HepG2 (cell line): Measurements from ENCODE around the gene RASGRP1. TPM values are rescaled to one million over a fixed set of nuclear protein-coding genes. Genes with fewer than 3 reads are reported as not detected.

Experiments used
- ATAC-seq: fragments of 200-7000 bp; cut with Tn5 transposase; 3 replicates; pipeline ENCODE4 v1.9.1; 2020; ENCODE audit warnings: mild to moderate bottlenecking, moderate library complexity
- BruUV-seq: library from RNA; stranded (reverse); fragments of 400-500 nt; replicated peaks from 2 replicates; lab custom pipeline; 2021; lab: Mats Ljungman, UMichigan
- CTCF ChIA-PET: fragments of 300-600 bp; formaldehyde crosslinking; extraction: SDS; loops from one replicate; lab custom pipeline; 2021; ENCODE audit warnings: low total read pairs, inconsistent platforms, low intra/inter-chr PET ratio; lab: Yijun Ruan, JAX
- POLR2A ChIA-PET: fragments of 350-600 bp; sonication (Branson Sonifier 250); formaldehyde crosslinking; loops from one replicate; lab custom pipeline; 2020; ENCODE audit warnings: antibody characterized with exemption, inconsistent platforms; lab: Yijun Ruan, JAX
- DNase-seq: peaks from one replicate; pipeline ENCODE4 v3.0.0-alpha.2; 2015; ENCODE audit warnings: low spot score
- FAIRE-seq: peaks from 3 replicates; lab custom pipeline; 2011; peaks lifted over from hg19 to GRCh38; lab: Jason Lieb, UNC
- H2AFZ ChIP-seq: one replicate; pipeline ENCODE4 v1.6.1; 2011; ENCODE audit warnings: low read length, inconsistent platforms
- H3K27ac ChIP-seq: fragments of 300-600 bp; 3 replicates; pipeline ENCODE4 v1.8.0; 2011; ENCODE audit warnings: mixed run types, mild to moderate bottlenecking, mixed read lengths, low read length, inconsistent platforms; ENCODE audit not compliant: insufficient read depth; ENCODE audit errors: extremely low read length
- H3K27me3 ChIP-seq, 2 experiments: fragments of 200-600 bp in 1 of 2; 2 replicates in 1 of 2; 3 replicates in 1 of 2; pipeline versions ENCODE4 v1.6.0 to v1.8.0; 2011; ENCODE audit warnings: low read length in 2 of 2, mild to moderate bottlenecking in 2 of 2, moderate library complexity in 2 of 2, inconsistent platforms in 1 of 2; ENCODE audit not compliant: insufficient read depth in 2 of 2, control insufficient read depth in 1 of 2
- H3K36me3 ChIP-seq, 2 experiments: fragments of 200-600 bp in 1 of 2; replicated peaks in 1 of 2; 2 replicates in 1 of 2; 3 replicates in 1 of 2; pipeline versions ENCODE4 v1.5.1 to v1.8.0; 2011; ENCODE audit warnings: low read length in 2 of 2, inconsistent platforms in 1 of 2; ENCODE audit not compliant: insufficient read depth in 2 of 2, control insufficient read depth in 1 of 2
- H3K4me1 ChIP-seq: 2 replicates; pipeline ENCODE4 v1.5.1; 2012; ENCODE audit warnings: low read length, inconsistent platforms; ENCODE audit not compliant: insufficient read depth
- H3K4me2 ChIP-seq: 2 replicates; pipeline ENCODE4 v1.6.0; 2011; ENCODE audit warnings: low read depth, low read length, inconsistent platforms
- H3K4me3 ChIP-seq, 3 experiments: fragments of 200-600 bp in 1 of 3; sonication (generic), shearing (Covaris generic) in 1 of 3; replicated peaks in 1 of 3; 2 replicates each; pipeline ENCODE4 v1.5.1; 2011 to 2016; ENCODE audit warnings: low read length in 3 of 3, inconsistent platforms in 2 of 3, low read depth in 2 of 3, mild to moderate bottlenecking in 2 of 3, control low read depth in 1 of 3, mixed read lengths in 1 of 3; ENCODE audit not compliant: insufficient read depth in 1 of 3
- H3K79me2 ChIP-seq: one replicate; pipeline ENCODE4 v1.6.1; 2011; ENCODE audit warnings: low read length, inconsistent platforms; ENCODE audit not compliant: insufficient read depth
- H3K9ac ChIP-seq: 2 replicates; pipeline ENCODE4 v1.6.0; 2011; ENCODE audit warnings: mild to moderate bottlenecking, low read depth, low read length, inconsistent platforms; ENCODE audit not compliant: insufficient read depth
- H3K9me3 ChIP-seq: 2 replicates; pipeline ENCODE4 v1.5.1; 2012; ENCODE audit warnings: mild to moderate bottlenecking, low read length
- H4K20me1 ChIP-seq: 2 replicates; pipeline ENCODE4 v1.6.0; 2011; ENCODE audit warnings: inconsistent platforms, mild to moderate bottlenecking, low read length, moderate library complexity; ENCODE audit not compliant: insufficient read depth
- AGO1 ChIP-seq: fragments of 200-400 bp; formaldehyde crosslinking; IDR thresholded peaks from 2 replicates; pipeline ENCODE4 v1.6.1; 2017; ENCODE audit warnings: mild to moderate bottlenecking, low read depth, low read length, moderate library complexity; ENCODE audit not compliant: poor library complexity, severe bottlenecking
- BORCS8-MEF2B ChIP-seq: sonication (generic); formaldehyde crosslinking; IDR thresholded peaks from 2 replicates; pipeline ENCODE4 v1.8.0; 2022; ENCODE audit warnings: mild to moderate bottlenecking, missing genetic modification reagents
- ETV5 ChIP-seq: IDR thresholded peaks from 2 replicates; pipeline ENCODE4 v1.6.1; 2018; ENCODE audit warnings: missing biosample characterization, missing genetic modification reagents, inconsistent platforms, borderline replicate concordance
- HNF4G ChIP-seq, 2 experiments: sonication (generic) in 1 of 2; formaldehyde crosslinking in 1 of 2; IDR thresholded peaks; 2 replicates each; pipeline versions ENCODE4 v1.4.0 to v1.6.1; 2011 to 2020; ENCODE audit warnings: borderline replicate concordance in 2 of 2, low read depth in 2 of 2, mild to moderate bottlenecking in 2 of 2, low read length in 1 of 2, missing genetic modification reagents in 1 of 2, moderate library complexity in 1 of 2
- HOXA5 ChIP-seq: sonication (generic); formaldehyde crosslinking; IDR thresholded peaks from 2 replicates; pipeline ENCODE4 v1.4.0; 2020; ENCODE audit warnings: missing genetic modification reagents
- KLF12 ChIP-seq: sonication (generic); formaldehyde crosslinking; IDR thresholded peaks from 2 replicates; pipeline ENCODE4 v1.4.0; 2020; ENCODE audit warnings: missing genetic modification reagents, borderline replicate concordance
- MED1 ChIP-seq: sonication (generic); formaldehyde crosslinking; IDR thresholded peaks from 2 replicates; pipeline ENCODE4 v1.4.0; 2020; ENCODE audit warnings: missing genetic modification reagents
- NR1H2 ChIP-seq: sonication (generic); formaldehyde crosslinking; IDR thresholded peaks from 2 replicates; pipeline ENCODE4 v1.8.1; 2022; ENCODE audit warnings: low read depth, missing genetic modification reagents, borderline replicate concordance
- POLR2A ChIP-seq, 2 experiments: IDR thresholded peaks; 2 replicates each; pipeline ENCODE4 v1.6.1; 2011; ENCODE audit warnings: low read depth in 2 of 2, low read length in 2 of 2, mild to moderate bottlenecking in 1 of 2, moderate library complexity in 1 of 2; ENCODE audit not compliant: insufficient read depth in 1 of 2
- SP1 ChIP-seq, 2 experiments: fragments of 450-650 bp in 1 of 2; sonication (generic) in 1 of 2; formaldehyde crosslinking in 1 of 2; IDR thresholded peaks; 2 replicates each; pipeline versions ENCODE4 v1.4.0 to v1.6.1; 2016 to 2020; ENCODE audit warnings: missing genetic modification reagents in 1 of 2
- TOPORS ChIP-seq: sonication (generic); formaldehyde crosslinking; IDR thresholded peaks from 2 replicates; pipeline ENCODE4 v1.8.0; 2023; ENCODE audit warnings: mild to moderate bottlenecking, missing genetic modification reagents
- ZNF225 ChIP-seq: sonication (generic); formaldehyde crosslinking; IDR thresholded peaks from 2 replicates; pipeline ENCODE4 v1.4.0; 2020; ENCODE audit warnings: mild to moderate bottlenecking, missing genetic modification reagents
- ZNF530 ChIP-seq: sonication (generic); formaldehyde crosslinking; IDR thresholded peaks from 2 replicates; pipeline ENCODE4 v1.5.0; 2020; ENCODE audit warnings: low read depth, mild to moderate bottlenecking, missing genetic modification reagents
- ZNF747 ChIP-seq: sonication (generic); formaldehyde crosslinking; IDR thresholded peaks from 2 replicates; pipeline ENCODE4 v1.8.1; 2023; ENCODE audit warnings: missing genetic modification reagents, mild to moderate bottlenecking, borderline replicate concordance
- ZNF773 ChIP-seq: sonication (generic); formaldehyde crosslinking; IDR thresholded peaks from 2 replicates; pipeline ENCODE4 v1.4.0; 2020; ENCODE audit warnings: missing genetic modification reagents, borderline replicate concordance
- ZNF776 ChIP-seq: sonication (generic); formaldehyde crosslinking; IDR thresholded peaks from 2 replicates; pipeline ENCODE4 v1.4.0; 2020; ENCODE audit warnings: mild to moderate bottlenecking, missing genetic modification reagents
- ZNF841 ChIP-seq: sonication (generic); formaldehyde crosslinking; IDR thresholded peaks from 2 replicates; pipeline ENCODE4 v1.8.1; 2023; ENCODE audit warnings: missing genetic modification reagents, borderline replicate concordance
- ZZZ3 ChIP-seq: sonication (generic); formaldehyde crosslinking; IDR thresholded peaks from 2 replicates; pipeline ENCODE4 v1.4.0; 2020; ENCODE audit warnings: missing genetic modification reagents, mild to moderate bottlenecking, borderline replicate concordance
- WGBS: methylation state at CpG from one replicate; pipeline ENCODE4 v1.1.6; 2017; ENCODE audit warnings: low lambda C conversion rate; 5-methylcytosine and 5-hydroxymethylcytosine counted together
- in situ Hi-C: cut with HindIII; loops from 2 replicates; pipeline ENCODE4 v1.10.0; 2017; ENCODE audit warnings: low pct_unique_long_range_greater_than_20kb; ENCODE audit not compliant: extremely low pct_ligation_motif_present
- intact Hi-C: fragments of 100-400 bp; cut with micrococcal nuclease; formaldehyde crosslinking; loops from one replicate; pipeline ENCODE4 v1.10.0; 2022; ENCODE audit not compliant: unreplicated experiment
- polyA plus RNA-seq, 8 experiments: library from polyadenylated mRNA; depleted of rRNA in 3 of 8; stranded (reverse) in 7 of 8; unstranded in 1 of 8; fragments of >200 nt; fragmentation: Illumina TruSeq in 4 of 8; extraction: Trizol in 4 of 8; gene quantifications; 2 replicates each; pipeline versions ENCODE4 v1.2.1 to v1.2.3, GENCODE V29; 2011 to 2016; ENCODE audit warnings: low read depth in 4 of 8, missing spikeins in 1 of 8, mixed read lengths in 1 of 8; ENCODE audit not compliant: insufficient read depth in 1 of 8
- total RNA-seq, 5 experiments: library from RNA; depleted of rRNA; stranded (reverse); fragments of >200 nt; fragmentation: Illumina TruSeq; extraction: Trizol; gene quantifications; 2 replicates each; pipeline ENCODE4 v1.2.3, GENCODE V29; 2016; ENCODE audit warnings: low read depth in 1 of 5
- TF ChIP-seq, protein P1 (sequence below): sonication (generic); formaldehyde crosslinking; IDR thresholded peaks from 2 replicates; pipeline ENCODE4 v1.8.0; 2022; ENCODE audit warnings: low read depth, missing genetic modification reagents

The RASGRP1 gene
- total and polyA plus RNA-seq, 2 of the 13 experiments (the other 11 are each of a cell fraction or from before 2014, with no cell fraction given) = 0.07 TPM; not detected in 1

DNA sequence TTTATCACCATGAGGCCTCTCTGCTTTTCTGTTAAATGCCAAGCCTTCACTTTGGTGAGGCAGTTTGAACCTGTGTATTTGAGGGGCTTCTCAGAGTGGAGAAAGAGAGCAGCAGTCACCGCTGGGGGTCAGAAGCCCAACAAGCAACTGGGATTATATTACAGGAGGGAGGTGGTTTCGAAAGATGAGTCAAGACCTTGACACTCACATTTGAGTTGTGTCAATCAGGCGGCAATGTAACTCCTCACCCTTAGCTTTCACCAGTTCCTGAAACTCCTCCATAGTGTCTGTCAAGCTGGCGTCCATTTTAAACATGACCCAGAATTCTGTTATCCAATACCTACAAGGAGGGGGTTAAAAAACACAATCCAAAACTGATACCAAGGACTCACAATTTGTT lies 46.5 kb downstream of the RASGRP1 start:
- DNase-seq (no peak), ATAC-seq (no peak), FAIRE-seq (no peak)
- Histone ChIP-seq H3K9me3 (no peaks in the 10 kb centered on the region), H3K9ac (no peak overlapping the region), H3K4me1 (no peaks in the 10 kb centered on the region), H3K79me2 (no peaks in the 10 kb centered on the region), H3K27me3 (peaks cover 0 to 5% of the 10 kb centered on the region in 2 experiments; a peak in 2 of 5 replicates), H3K27ac (no peak overlapping the region), H3K4me3 (no peak overlapping the region), H3K4me2 (no peak overlapping the region), H2AFZ (no peak overlapping the region), H4K20me1 (no peaks in the 10 kb centered on the region), H3K36me3 (no peaks in the 10 kb centered on the region)
- no peak for TF ChIP-seq SP1 (IDR thresholded peaks at IDR 0.05)
- TF ChIP-seq SP1 (CRISPR knock-in tag; IDR thresholded peaks at IDR 0.05) = no peak
- TF ChIP-seq ZNF530 (CRISPR knock-in tag) = no peak
- no peak for TF ChIP-seq BORCS8-MEF2B
- TF ChIP-seq POLR2A (IDR thresholded peaks at IDR 0.05; ENCODE audit: insufficient read depth in 1 of 2, low read depth in 2 of 2, low read length in 2 of 2) = no peak
- no peak for TF ChIP-seq ZNF841 (CRISPR knock-in tag)
- TF ChIP-seq KLF12 = no peak
- ChIA-PET POLR2A (no interaction called here), CTCF (no interaction called here)
- BruUV-seq = no TSS peak
- 16% methylated on average over 4 of the region's 4 CpGs for WGBS
- in situ Hi-C loops (no loop called here), intact Hi-C loops (no loop called here)

DNA sequence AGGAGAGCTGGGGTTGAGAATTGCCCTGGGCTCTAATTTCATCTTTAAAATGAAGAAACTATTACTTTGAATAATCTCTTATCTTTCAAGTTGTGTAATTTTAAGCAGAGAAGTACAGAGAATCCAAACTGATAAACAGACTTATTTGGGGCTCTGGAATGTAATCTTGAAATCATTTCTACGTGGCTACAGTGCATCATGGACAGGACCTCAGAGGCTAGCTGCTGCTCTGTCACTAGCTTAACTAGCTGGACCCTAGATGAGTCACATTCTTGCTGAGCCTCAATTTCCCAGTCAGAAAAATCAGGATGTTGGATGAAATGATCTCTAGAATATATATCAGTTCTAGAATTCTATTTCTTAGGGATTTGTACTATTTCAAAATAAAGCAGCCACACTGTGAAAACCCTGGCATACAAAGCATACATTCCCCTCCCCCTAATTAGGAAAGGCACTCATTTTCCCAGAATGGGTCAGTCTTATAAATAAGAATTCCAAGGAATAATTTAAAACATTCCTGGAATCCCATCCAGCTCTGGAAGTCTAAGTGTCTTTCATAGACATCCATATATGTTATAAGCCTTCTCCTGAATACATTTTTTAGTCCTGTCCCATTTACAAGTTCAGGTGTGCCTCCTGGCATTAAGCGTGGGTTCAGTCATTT lies 47.2 kb downstream of the RASGRP1 start:
- no peak for ATAC-seq
- Histone ChIP-seq H4K20me1 (no peaks in the 10 kb centered on the region), H3K4me3 (no peak overlapping the region), H3K4me2 (no peak overlapping the region), H3K9me3 (no peaks in the 10 kb centered on the region), H3K79me2 (no peaks in the 10 kb centered on the region), H3K27me3 (no peaks in the 10 kb centered on the region), H3K27ac (no peak overlapping the region), H3K9ac (no peak overlapping the region), H3K4me1 (no peaks in the 10 kb centered on the region), H3K36me3 (no peaks in the 10 kb centered on the region), H2AFZ (no peak overlapping the region)
- in situ Hi-C loops (no loop called here), intact Hi-C loops (no loop called here)
- no peak for FAIRE-seq
- BruUV-seq = no TSS peak
- ChIA-PET POLR2A (no interaction called here), CTCF (no interaction called here)
- DNase-seq = no peak
- 0% methylated on average over 2 of the region's 2 CpGs for WGBS
- TF ChIP-seq HNF4G (IDR thresholded peaks at IDR 0.05; ENCODE audit: borderline replicate concordance, low read depth, low read length) (no peak), HNF4G (CRISPR knock-in tag; IDR thresholded peaks at IDR 0.05; ENCODE audit: borderline replicate concordance, low read depth) (no peak), ZNF841 (CRISPR knock-in tag) (no peak), ZNF747 (CRISPR knock-in tag) (no peak), AGO1 (no peak), HOXA5 (no peak), TOPORS (no peak), ZZZ3 (no peak), ETV5 (CRISPR knock-in tag) (no peak), NR1H2 (CRISPR knock-in tag) (no peak), ZNF773 (CRISPR knock-in tag) (no peak), ZNF225 (CRISPR knock-in tag) (no peak), MED1 (no peak), ZNF776 (CRISPR knock-in tag) (no peak)
- TF ChIP-seq, protein P1, sequence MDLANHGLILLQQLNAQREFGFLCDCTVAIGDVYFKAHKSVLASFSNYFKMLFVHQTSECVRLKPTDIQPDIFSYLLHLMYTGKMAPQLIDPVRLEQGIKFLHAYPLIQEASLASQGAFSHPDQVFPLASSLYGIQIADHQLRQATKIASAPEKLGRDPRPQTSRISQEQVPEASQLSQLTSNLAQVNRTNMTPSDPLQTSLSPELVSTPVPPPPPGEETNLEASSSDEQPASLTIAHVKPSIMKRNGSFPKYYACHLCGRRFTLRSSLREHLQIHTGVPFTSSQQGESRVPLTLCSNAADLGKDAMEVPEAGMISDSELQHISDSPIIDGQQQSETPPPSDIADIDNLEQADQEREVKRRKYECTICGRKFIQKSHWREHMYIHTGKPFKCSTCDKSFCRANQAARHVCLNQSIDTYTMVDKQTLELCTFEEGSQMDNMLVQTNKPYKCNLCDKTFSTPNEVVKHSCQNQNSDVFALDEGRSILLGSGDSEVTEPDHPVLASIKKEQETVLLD (CRISPR knock-in tag) = no peak
